GM23248 (cell line): ENCODE results near the gene TESPA1. TPM values are rescaled to one million over a fixed set of nuclear protein-coding genes. Genes with fewer than 3 reads are reported as not detected.
A peak's percentile ranks its signal among the peaks of the same experiment; 100 is the strongest.

Source experiments
- DNase-seq: peaks from one replicate; pipeline ENCODE4 v3.0.0-alpha.2; 2015
- H2AFZ ChIP-seq: fragments of 200-600 bp; sonication (generic); 2 replicates; pipeline ENCODE4 v1.6.1; 2016; ENCODE audit warnings: antibody characterized with exemption
- H3F3A ChIP-seq: fragments of 200-600 bp; sonication (generic); 2 replicates; pipeline ENCODE4 v1.6.1; 2016; ENCODE audit warnings: mild to moderate bottlenecking, antibody characterized with exemption, mixed run types; ENCODE audit not compliant: insufficient read depth
- H3K27ac ChIP-seq: fragments of 200-600 bp; sonication (generic); 2 replicates; pipeline ENCODE4 v1.5.1; 2016; ENCODE audit warnings: mild to moderate bottlenecking
- H3K27me3 ChIP-seq: fragments of 200-600 bp; sonication (generic); replicated peaks from 2 replicates; pipeline ENCODE4 v1.6.1; 2016; ENCODE audit warnings: mild to moderate bottlenecking; ENCODE audit not compliant: insufficient read depth
- H3K36me3 ChIP-seq: fragments of 200-600 bp; sonication (generic); 2 replicates; pipeline ENCODE4 v1.6.1; 2016; ENCODE audit warnings: low read depth, mild to moderate bottlenecking
- H3K4me1 ChIP-seq: fragments of 200-600 bp; sonication (generic); 2 replicates; pipeline ENCODE4 v1.6.1; 2016; ENCODE audit warnings: mild to moderate bottlenecking; ENCODE audit not compliant: insufficient read depth
- H3K4me2 ChIP-seq: fragments of 200-600 bp; sonication (generic); one replicate; pipeline ENCODE4 v1.6.1; 2016; ENCODE audit warnings: mild to moderate bottlenecking; ENCODE audit not compliant: unreplicated experiment
- H3K4me3 ChIP-seq: fragments of 200-600 bp; sonication (generic); 2 replicates; pipeline ENCODE4 v1.5.1; 2016; ENCODE audit warnings: mild to moderate bottlenecking
- H3K79me2 ChIP-seq: fragments of 200-600 bp; sonication (generic); 2 replicates; pipeline ENCODE4 v1.6.1; 2016; ENCODE audit warnings: mild to moderate bottlenecking; ENCODE audit not compliant: insufficient read depth
- H3K9ac ChIP-seq: fragments of 200-600 bp; sonication (generic); 2 replicates; pipeline ENCODE4 v1.6.1; 2016; ENCODE audit warnings: mild to moderate bottlenecking
- H3K9me2 ChIP-seq: fragments of 200-600 bp; sonication (generic); 2 replicates; pipeline ENCODE4 v1.6.1; 2016; ENCODE audit warnings: mixed run types, mild to moderate bottlenecking, moderate library complexity; ENCODE audit not compliant: insufficient read depth
- H3K9me3 ChIP-seq: fragments of 200-600 bp; sonication (generic); one replicate; pipeline ENCODE4 v1.6.1; 2017; ENCODE audit warnings: low read depth
- H4K20me1 ChIP-seq: fragments of 200-600 bp; sonication (generic); 2 replicates; pipeline ENCODE4 v1.6.0; 2016; ENCODE audit not compliant: insufficient read depth
- EZH2 ChIP-seq: fragments of 200-600 bp; sonication (generic); IDR thresholded peaks from 2 replicates; pipeline ENCODE4 v1.6.1; 2018; ENCODE audit warnings: antibody characterized with exemption, mild to moderate bottlenecking; ENCODE audit not compliant: insufficient read depth, poor library complexity, severe bottlenecking
- EZH2phosphoT487 ChIP-seq: fragments of 200-600 bp; sonication (generic); IDR thresholded peaks from 2 replicates; pipeline ENCODE4 v1.6.1; 2018; ENCODE audit warnings: antibody characterized with exemption, moderate library complexity, mild to moderate bottlenecking, low read depth; ENCODE audit not compliant: insufficient read depth
- WGBS, 2 experiments: methylation state at CpG; one replicate each; pipeline ENCODE4 v1.1.6; 2015 to 2017; ENCODE audit warnings: low lambda C conversion rate in 2 of 2, low coverage in 1 of 2; ENCODE audit errors: missing lambda C conversion rate in 2 of 2; 5-methylcytosine and 5-hydroxymethylcytosine counted together
- in situ Hi-C: fragments of 300-500 bp; cut with MboI; formaldehyde crosslinking; loops from 2 replicates; pipeline ENCODE4 v1.15.0; 2020
- polyA plus RNA-seq: library from polyadenylated mRNA; unstranded; fragments of >200 nt; fragmentation: Nextera tagmentation; extraction: Ambion mirVana; gene quantifications from 2 replicates; pipeline ENCODE4 v1.2.1, GENCODE V29; 2016
- total RNA-seq: library from RNA; depleted of rRNA; stranded (reverse); fragments of >200 nt; shearing (Covaris generic); gene quantifications from 2 replicates; pipeline ENCODE4 v1.2.3, GENCODE V29; 2014

TESPA1 gene
- total and polyA plus RNA-seq, 2 experiments from 2014 or later = not detected

- DNase-seq = peak; percentile 82
- no peaks in the 10 kb centered on the region for H3K9me3 ChIP-seq
- H4K20me1 ChIP-seq = no peaks in the 10 kb centered on the region
- H3K27me3 ChIP-seq = no peaks in the 10 kb centered on the region; the same call in 1 of the 2 replicates
- no peaks in the 10 kb centered on the region for H3F3A ChIP-seq
- no peaks in the 10 kb centered on the region for H3K79me2 ChIP-seq
- WGBS, 2 experiments = 1 to 3% methylated on average over 13 of the region's 13 CpGs
- H2AFZ ChIP-seq = no peak within 1 kb of the TSS
- H3K4me2 ChIP-seq = no peak within 1 kb of the TSS
- H3K4me1 ChIP-seq = no peaks in the 10 kb centered on the region
- no peak within 1 kb of the TSS for H3K9ac ChIP-seq
- no peaks in the 10 kb centered on the region for H3K36me3 ChIP-seq
- TF ChIP-seq EZH2 (no peak), EZH2phosphoT487 (no peak)
- H3K4me3 ChIP-seq = no peak within 1 kb of the TSS
- H3K9me2 ChIP-seq = no peaks in the 10 kb centered on the region
- no peak within 1 kb of the TSS for H3K27ac ChIP-seq
- in situ Hi-C loops = no loop called here
Measured at GRCh38 chr12:55019784-55020183, 35.2 kb upstream of the TESPA1 start, which contains the start of gene NEUROD4. Gene NEUROD4, plus strand, starts transcription at chr12:55019974. Its CDS starts 6,466 bp downstream, at chr12:55026440.

GRCh38 chr12:55017416-55017925 is 32.9 kb upstream of the TESPA1 start:
- Histone ChIP-seq H3K79me2 (no peaks in the 10 kb centered on the region), H2AFZ (no peak overlapping the region), H3K27me3 (no peaks in the 10 kb centered on the region; the same call in 1 of the 2 replicates), H3K4me2 (no peak overlapping the region), H4K20me1 (no peaks in the 10 kb centered on the region), H3F3A (no peaks in the 10 kb centered on the region), H3K4me1 (no peaks in the 10 kb centered on the region), H3K36me3 (no peaks in the 10 kb centered on the region), H3K9me2 (no peaks in the 10 kb centered on the region), H3K27ac (no peak overlapping the region), H3K9me3 (no peaks in the 10 kb centered on the region), H3K4me3 (no peak overlapping the region), H3K9ac (no peak overlapping the region)
- TF ChIP-seq EZH2 (no peak), EZH2phosphoT487 (no peak)
- DNase-seq = no peak
- in situ Hi-C loops = no loop called here
- 0 to 2% methylated on average over 3 of the region's 3 CpGs for WGBS, 2 experiments

GRCh38 chr12:55008944-55009585 is 24.5 kb upstream of the TESPA1 start:
- Histone ChIP-seq H3K27me3 (peaks cover 8% of the 10 kb centered on the region), H3K36me3 (no peaks in the 10 kb centered on the region), H3K4me1 (no peaks in the 10 kb centered on the region), H3F3A (no peaks in the 10 kb centered on the region), H3K4me2 (no peak overlapping the region), H3K9me3 (no peaks in the 10 kb centered on the region), H3K9ac (no peak overlapping the region), H3K4me3 (no peak overlapping the region), H4K20me1 (no peaks in the 10 kb centered on the region), H2AFZ (no peak overlapping the region), H3K79me2 (no peaks in the 10 kb centered on the region), H3K9me2 (no peaks in the 10 kb centered on the region), H3K27ac (no peak overlapping the region)
- DNase-seq = no peak
- no peak for TF ChIP-seq EZH2
- TF ChIP-seq EZH2phosphoT487 = no peak
- 9 to 19% methylated on average over 4 to 6 of the region's 6 CpGs for WGBS, 2 experiments
- in situ Hi-C loops = no loop called here

- Histone ChIP-seq H3K9ac (no peak overlapping the region), H3K9me2 (no peaks in the 10 kb centered on the region), H3K36me3 (no peaks in the 10 kb centered on the region), H3K9me3 (no peaks in the 10 kb centered on the region), H3K27me3 (peaks cover 28% of the 10 kb centered on the region), H3K4me1 (no peaks in the 10 kb centered on the region), H3K4me3 (no peak overlapping the region), H3K4me2 (no peak overlapping the region), H2AFZ (no peak overlapping the region), H3F3A (no peaks in the 10 kb centered on the region), H4K20me1 (no peaks in the 10 kb centered on the region), H3K79me2 (no peaks in the 10 kb centered on the region), H3K27ac (no peak overlapping the region)
- no peak for DNase-seq
- in situ Hi-C loops = no loop called here
- 3 to 5% methylated on average over 2 of the region's 2 CpGs for WGBS, 2 experiments
- TF ChIP-seq EZH2phosphoT487 (no peak), EZH2 (no peak)
Measured at GRCh38 chr12:55002355-55002754, 17.8 kb upstream of the TESPA1 start.
